HUES64 (cell line): ENCODE results near the gene TNFAIP2.
A peak's percentile ranks its signal among the peaks of the same experiment; 100 is the strongest.
"Not testable (repeated sequence)": the region's sequence is repeated elsewhere in the genome, so short reads cannot be mapped to it uniquely, and the experiment has no call there.

ENCODE experiments used
- H3K27ac ChIP-seq: 2 replicates; pipeline ENCODE4 v1.7.0; 2013; ENCODE audit warnings: low read depth, low read length, inconsistent platforms
- H3K27me3 ChIP-seq: 2 replicates; pipeline ENCODE4 v1.6.1; 2013; ENCODE audit warnings: mild to moderate bottlenecking, low read length; ENCODE audit not compliant: insufficient read depth
- H3K36me3 ChIP-seq: 2 replicates; pipeline ENCODE4 v1.6.1; 2013; ENCODE audit warnings: mild to moderate bottlenecking, low read length; ENCODE audit not compliant: insufficient read depth
- H3K4me1 ChIP-seq: 2 replicates; pipeline ENCODE4 v1.6.1; 2013; ENCODE audit warnings: mild to moderate bottlenecking, low read length, moderate library complexity; ENCODE audit not compliant: insufficient read depth
- H3K4me3 ChIP-seq: 2 replicates; pipeline ENCODE4 v1.5.1; 2013; ENCODE audit warnings: mild to moderate bottlenecking, low read length, moderate library complexity
- H3K9ac ChIP-seq: 2 replicates; pipeline ENCODE4 v1.6.1; 2013; ENCODE audit warnings: mild to moderate bottlenecking, low read depth, low read length
- H3K9me3 ChIP-seq: 2 replicates; pipeline ENCODE4 v1.6.1; 2013; ENCODE audit warnings: low read depth, low read length; ENCODE audit not compliant: insufficient read depth
- WGBS: fragments of 150-250, 120-280 bp; methylation state at CpG from one replicate; pipeline ENCODE4 v1.1.7; 2013; ENCODE audit warnings: missing lambda C conversion rate; 5-methylcytosine and 5-hydroxymethylcytosine counted together

The TNFAIP2 gene

DNA sequence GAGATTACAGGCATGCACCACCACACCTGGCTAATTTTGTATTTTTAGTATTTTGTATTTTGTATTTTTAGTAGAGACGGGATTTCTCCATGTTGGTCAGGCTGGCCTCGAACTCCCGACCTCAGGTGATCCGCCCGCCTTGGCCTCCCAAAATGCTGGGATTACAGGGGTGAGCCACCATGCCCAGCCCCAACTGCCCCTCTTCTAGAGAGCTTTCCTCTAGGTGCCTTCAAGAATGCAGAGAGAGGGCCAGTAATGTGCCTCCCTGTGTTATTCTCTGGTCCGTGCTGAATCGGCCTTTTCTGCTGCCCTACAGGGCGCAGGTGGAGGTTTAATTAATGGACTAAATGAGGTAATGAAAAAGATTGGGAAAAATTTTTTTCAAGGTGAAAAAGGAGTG, 3.7 kb upstream of the TNFAIP2 start:
- 93% methylated on average over 8 of the region's 8 CpGs for WGBS
- H3K4me1 ChIP-seq, result not testable (repeated sequence)

DNA sequence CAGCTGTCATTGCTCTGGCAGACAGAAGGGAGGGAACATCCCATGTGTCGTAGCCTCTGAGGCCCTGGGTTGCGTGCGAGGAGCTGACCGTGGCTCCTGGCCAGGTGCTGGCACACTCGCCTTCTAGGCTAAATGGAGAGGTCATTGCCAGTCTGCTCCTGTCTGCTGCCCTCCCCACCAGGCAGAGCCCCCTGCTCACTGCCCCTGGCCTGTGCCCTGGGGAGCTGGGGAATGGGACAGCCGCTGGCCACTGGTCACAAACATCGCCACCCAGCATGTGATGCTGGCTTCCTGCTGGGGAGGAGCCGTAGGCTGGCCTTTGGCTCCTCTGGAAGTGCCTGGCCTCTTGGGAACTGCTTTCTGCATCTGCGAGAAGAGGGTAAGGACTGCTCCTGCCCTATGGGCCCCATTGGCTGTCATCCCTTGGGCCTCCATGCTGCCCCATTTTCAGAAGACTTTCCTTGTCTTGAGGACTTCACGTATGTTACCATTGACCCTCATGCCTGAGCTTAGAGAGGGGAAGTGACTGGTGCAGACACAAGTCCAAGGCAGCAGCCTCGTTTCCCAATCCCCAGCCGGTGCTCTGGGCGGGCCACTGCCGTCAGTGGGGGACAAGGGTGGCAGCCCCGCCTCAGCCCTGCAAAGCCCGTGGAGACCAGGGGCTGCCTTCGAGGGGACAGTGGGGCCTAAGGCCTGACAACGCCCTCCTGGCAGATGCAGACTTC, 2.0 kb upstream of the TNFAIP2 start:
- Histone ChIP-seq H3K4me3 (no peak overlapping the region), H3K27ac (no peak overlapping the region; the same call in 1 of the 2 replicates), H3K36me3 (no peaks in the 10 kb centered on the region), H3K9me3 (no peaks in the 10 kb centered on the region), H3K4me1 (peaks cover 10% of the 10 kb centered on the region), H3K9ac (no peak overlapping the region), H3K27me3 (peaks cover 15% of the 10 kb centered on the region)
- 56% methylated on average over 18 of the region's 18 CpGs for WGBS

More for the DNA sequence above, 3.7 kb upstream of the TNFAIP2 start:
- peaks cover 13% of the 10 kb centered on the region for H3K27me3 ChIP-seq
- not testable (repeated sequence) for H3K27ac ChIP-seq, H3K4me3 ChIP-seq, H3K36me3 ChIP-seq, H3K9me3 ChIP-seq, H3K9ac ChIP-seq

DNA sequence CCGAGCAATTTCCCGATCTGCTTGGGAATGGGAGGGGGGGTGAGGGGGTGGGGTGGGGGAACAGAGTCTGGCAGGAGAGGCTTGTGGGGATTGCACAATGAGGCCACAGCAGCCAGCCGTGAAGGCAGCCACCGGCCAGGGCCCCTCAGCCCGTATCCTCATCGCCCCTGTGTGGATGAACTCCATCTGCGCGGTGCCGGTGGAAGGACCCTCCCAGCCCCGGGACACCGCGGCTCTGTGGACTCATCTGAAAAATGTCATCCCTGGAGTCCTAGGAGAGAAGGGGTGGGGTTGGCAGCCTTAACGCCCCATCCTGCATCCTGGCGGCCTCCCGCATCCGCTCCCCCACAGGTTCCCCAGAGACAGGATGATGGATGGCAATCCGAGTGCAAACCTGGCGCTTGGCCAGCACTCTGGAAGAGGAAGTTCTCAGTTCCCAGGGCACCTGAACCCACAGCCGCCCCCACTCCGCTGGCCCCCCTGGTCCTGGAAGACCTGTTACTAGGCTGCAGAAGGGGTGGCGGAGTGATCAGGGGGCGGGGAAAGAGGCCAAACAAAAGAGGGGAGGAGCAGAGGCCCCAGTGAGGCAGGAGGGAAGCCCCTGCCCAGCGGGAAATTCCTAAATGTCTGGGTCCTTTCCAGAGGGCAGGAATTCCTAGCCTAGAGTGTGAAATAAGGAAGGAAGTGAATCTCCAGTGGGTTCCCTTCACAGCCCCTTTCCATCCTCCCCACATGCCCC, 1.2 kb upstream of the TNFAIP2 start:
- H3K4me1 ChIP-seq, result peaks cover 10% of the 10 kb centered on the region
- peak overlapping the region; percentile 64; the same call in 1 of the 2 replicates for H3K27ac ChIP-seq
- peak overlapping the region; percentile 45 for H3K4me3 ChIP-seq
- no peaks in the 10 kb centered on the region for H3K36me3 ChIP-seq
- no peak overlapping the region for H3K9ac ChIP-seq
- H3K9me3 ChIP-seq, result no peaks in the 10 kb centered on the region
- H3K27me3 ChIP-seq, result peaks cover 19% of the 10 kb centered on the region
- 9% methylated on average over 23 of the region's 23 CpGs for WGBS

DNA sequence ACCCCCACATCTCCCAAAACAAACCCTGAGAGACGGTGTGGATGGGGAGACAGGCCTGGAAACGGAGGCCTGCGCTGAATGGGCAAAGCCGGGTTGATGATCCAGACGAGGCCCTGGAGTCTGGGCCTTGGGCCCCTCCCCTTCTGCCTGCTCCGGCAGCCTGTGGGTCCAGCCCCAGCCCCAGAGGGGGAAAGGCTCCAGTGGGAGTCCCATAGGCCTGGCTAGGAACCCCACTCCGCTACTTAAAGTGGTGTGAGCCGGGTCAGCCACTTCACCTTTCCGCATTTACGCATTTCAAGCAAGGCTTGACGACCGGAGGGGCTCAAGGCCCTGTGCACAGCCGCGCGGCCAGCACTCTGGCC, 695 bp upstream of the TNFAIP2 start:
- Histone ChIP-seq H3K4me1 (peaks cover 10% of the 10 kb centered on the region), H3K4me3 (peak overlapping the region; percentile 45), H3K27ac (peak overlapping the region; percentile 64; the same call in 1 of the 2 replicates), H3K36me3 (no peaks in the 10 kb centered on the region), H3K27me3 (peaks cover 20% of the 10 kb centered on the region), H3K9me3 (no peaks in the 10 kb centered on the region), H3K9ac (peak overlapping the region; percentile 38; the same call in 1 of the 2 replicates)
- 6% methylated on average over 15 of the region's 15 CpGs for WGBS

DNA sequence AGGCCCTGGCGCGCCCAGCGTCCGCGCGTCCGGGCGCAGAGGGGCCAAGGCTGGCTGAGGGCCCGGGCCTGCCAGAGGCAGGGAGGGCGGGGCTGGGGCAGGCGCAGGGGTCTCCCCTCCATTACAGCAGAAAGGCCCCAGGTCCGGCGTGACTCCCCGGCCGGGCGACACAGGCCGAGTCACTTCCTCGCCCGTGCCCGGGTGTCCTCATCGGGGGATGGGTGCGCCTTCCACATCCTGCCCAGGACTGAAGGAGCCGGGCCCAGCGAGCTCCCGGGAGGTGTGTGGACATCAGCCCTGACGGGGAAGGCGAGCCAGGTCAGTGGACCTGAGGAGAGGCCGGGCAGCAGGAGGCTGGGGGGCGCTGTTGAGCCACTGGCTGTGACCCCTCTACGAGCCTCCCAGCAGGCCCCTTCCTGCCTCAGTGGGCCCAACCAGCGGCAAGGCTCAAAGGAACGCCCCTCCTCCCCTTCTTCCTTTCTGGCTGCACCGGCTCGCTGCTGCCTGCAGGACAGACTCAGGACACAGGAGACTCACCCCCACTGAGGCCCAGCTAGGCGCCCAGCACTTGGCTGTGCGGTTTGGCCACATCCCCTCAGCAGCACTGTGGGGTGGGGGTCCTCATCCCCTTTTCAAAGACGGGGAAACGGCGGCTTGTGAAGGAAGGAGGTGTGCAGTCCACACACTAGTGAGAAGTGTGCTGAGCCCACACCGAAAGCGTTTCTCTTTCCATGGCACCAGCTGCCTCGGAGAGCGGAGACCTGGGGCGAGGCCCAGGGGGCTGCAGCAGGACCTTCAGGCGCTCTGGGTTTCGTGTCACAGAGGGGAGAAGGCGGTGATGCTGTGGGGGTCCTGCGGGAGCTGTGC, 606 bp downstream of the TNFAIP2 start:
- H3K27me3 ChIP-seq, result peaks cover 23% of the 10 kb centered on the region
- peak overlapping the region; percentile 45 for H3K4me3 ChIP-seq
- peaks cover 10% of the 10 kb centered on the region for H3K4me1 ChIP-seq
- no peak overlapping the region for H3K27ac ChIP-seq
- WGBS, result 23% methylated on average over 48 of the region's 48 CpGs
- H3K9ac ChIP-seq, result no peak overlapping the region
- no peaks in the 10 kb centered on the region for H3K36me3 ChIP-seq
- H3K9me3 ChIP-seq, result no peaks in the 10 kb centered on the region

DNA sequence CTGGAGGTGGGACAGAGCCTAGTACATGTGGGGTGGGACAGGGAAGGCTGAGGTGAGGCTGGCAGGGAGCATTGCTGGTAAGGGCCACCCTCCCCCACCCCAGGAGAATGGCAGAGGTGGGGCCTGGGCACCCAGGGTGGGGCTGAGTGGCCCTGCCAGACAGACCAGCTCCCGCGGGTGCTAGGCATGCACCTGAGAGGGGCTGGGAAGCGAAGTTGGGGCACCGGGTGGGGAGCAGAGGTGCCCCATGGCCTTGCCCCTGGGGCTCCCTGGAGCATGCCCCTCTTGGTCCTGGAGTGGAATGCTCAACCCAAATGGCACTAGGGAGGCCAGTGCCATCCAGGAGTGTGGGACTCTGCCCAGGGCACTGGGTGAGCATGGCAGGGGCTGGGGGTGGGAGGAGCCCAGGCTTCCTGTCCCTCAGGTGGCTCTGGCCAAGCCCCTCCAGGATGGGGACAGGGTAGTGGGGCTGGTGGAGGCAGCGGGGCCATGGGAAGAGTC, 1.3 kb downstream of the TNFAIP2 start:
- Histone ChIP-seq H3K9ac (no peak overlapping the region), H3K9me3 (no peaks in the 10 kb centered on the region), H3K27me3 (peaks cover 23% of the 10 kb centered on the region), H3K4me1 (peaks cover 10% of the 10 kb centered on the region), H3K27ac (no peak overlapping the region), H3K36me3 (no peaks in the 10 kb centered on the region), H3K4me3 (no peak overlapping the region)
- WGBS, result 90% methylated on average over 5 of the region's 5 CpGs

DNA sequence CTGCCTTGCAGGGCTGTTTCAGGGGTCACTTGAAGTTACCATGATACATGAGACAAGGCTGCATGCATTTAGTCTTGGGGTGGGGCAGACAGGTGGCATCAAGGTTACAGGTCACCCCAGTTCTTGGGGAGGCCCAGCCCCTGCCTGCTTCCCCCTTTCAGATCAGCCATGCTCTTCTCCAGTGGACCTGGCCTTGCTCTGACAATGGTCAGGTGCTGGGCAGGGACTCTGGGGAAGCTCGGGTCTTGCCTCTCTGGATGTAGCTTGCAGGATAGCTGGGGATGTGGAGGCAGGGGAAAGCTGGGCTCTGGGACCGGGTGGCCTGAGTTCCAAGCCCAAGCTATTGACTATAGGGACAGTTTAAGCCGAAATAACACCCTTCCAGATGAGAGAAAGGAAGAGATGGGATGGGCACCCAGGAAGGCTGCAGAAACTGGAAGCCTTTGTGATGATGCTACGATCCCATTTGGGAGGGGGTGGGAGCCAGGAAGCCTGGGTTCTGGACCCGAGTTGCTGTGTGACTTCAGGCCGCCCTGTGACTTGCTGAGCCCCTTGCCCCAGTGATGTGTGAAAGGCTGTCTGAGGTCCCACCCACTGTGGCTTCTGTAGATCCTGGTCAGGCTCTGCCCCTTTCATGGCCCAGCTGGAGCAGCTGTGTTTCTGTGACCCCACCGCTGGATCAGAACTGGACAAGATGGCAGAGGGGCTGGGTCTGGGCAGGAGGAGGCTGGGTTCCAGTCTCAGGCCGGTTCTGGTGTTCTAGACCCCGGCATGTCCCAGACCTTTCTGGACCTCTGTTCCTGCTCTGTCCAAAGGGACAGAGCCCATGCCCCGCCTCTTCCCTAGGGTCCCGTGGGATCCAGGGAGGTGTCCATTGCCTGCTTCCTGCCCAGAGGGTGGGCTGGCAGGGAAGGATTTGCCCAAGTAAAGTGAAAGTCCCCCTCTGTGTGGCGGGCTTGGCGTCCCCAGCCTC, 2.1 kb downstream of the TNFAIP2 start:
- Histone ChIP-seq H3K27ac (no peak overlapping the region), H3K9ac (no peak overlapping the region), H3K9me3 (no peaks in the 10 kb centered on the region), H3K4me3 (no peak overlapping the region), H3K36me3 (no peaks in the 10 kb centered on the region), H3K27me3 (peaks cover 23% of the 10 kb centered on the region), H3K4me1 (peaks cover 10% of the 10 kb centered on the region)
- 92% methylated on average over 13 of the region's 13 CpGs for WGBS

DNA sequence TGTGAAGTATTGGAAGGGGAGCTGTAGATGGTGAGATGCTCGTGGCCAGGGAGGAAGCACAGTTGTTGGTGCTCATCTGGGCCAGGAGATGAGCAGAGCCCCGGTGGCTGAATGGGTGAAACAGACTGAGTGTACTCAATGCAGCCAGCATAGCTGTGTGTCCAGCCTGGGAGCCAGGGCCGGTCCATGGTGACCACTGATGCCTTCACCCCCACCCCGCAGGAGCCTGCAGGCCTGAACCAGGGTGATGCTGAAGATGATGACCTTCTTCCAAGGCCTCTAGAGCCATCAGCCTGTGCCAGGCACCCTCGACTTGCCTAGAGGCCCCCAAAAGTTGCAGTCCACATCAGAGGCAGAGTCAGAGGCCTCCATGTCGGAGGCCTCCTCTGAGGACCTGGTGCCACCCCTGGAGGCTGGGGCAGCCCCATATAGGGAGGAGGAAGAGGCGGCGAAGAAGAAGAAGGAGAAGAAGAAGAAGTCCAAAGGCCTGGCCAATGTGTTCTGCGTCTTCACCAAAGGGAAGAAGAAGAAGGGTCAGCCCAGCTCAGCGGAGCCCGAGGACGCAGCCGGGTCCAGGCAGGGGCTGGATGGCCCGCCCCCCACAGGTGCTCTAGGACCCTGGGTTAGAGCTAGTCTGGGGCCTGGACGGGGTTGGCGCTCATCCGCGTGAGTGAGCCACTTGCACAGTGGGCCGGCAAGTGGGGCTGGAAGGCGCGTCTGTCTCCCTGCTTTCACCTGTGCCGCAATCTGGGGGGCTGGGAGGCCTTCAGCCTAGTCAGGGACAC, 3.0 kb downstream of the TNFAIP2 start:
- Histone ChIP-seq H3K27ac (no peak overlapping the region), H3K36me3 (no peaks in the 10 kb centered on the region), H3K27me3 (peaks cover 23% of the 10 kb centered on the region), H3K9ac (no peak overlapping the region), H3K9me3 (no peaks in the 10 kb centered on the region), H3K4me1 (peaks cover 9% of the 10 kb centered on the region), H3K4me3 (peak overlapping the region; percentile 26; the same call in 1 of the 2 replicates)
- 94% methylated on average over 22 of the region's 22 CpGs for WGBS

DNA sequence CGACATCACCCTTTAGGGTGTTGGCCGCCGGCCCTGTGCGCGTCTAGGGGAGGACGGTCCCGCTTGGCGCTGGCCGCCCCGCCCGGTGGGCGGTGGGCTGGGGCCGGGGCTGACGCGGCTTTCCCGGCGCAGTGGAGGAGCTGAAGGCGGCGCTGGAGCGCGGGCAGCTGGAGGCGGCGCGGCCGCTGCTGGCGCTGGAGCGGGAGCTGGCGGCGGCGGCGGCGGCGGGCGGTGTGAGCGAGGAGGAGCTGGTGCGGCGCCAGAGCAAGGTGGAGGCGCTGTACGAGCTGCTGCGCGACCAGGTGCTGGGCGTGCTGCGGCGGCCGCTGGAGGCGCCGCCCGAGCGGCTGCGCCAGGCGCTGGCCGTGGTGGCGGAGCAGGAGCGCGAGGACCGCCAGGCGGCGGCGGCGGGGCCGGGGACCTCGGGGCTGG, 3.6 kb downstream of the TNFAIP2 start:
- H3K36me3 ChIP-seq, result no peaks in the 10 kb centered on the region
- no peaks in the 10 kb centered on the region for H3K9me3 ChIP-seq
- peaks cover 7% of the 10 kb centered on the region for H3K4me1 ChIP-seq
- peaks cover 21% of the 10 kb centered on the region for H3K27me3 ChIP-seq
- H3K4me3 ChIP-seq, result peak overlapping the region; percentile 26; the same call in 1 of the 2 replicates
- H3K9ac ChIP-seq, result no peak overlapping the region
- WGBS, result 96% methylated on average over 62 of the region's 62 CpGs
- no peak overlapping the region for H3K27ac ChIP-seq
